Astrocyte (in vitro differentiated cells and primary cell): ENCODE results near the gene NFYB. TPM values are rescaled to one million over a fixed set of nuclear protein-coding genes. Genes with fewer than 3 reads are reported as not detected.

Source experiments
- DNase-seq: peaks from one replicate; pipeline ENCODE4 v3.0.0-alpha.2; 2010; ENCODE audit warnings: low read depth
- FAIRE-seq: peaks from 2 replicates; lab custom pipeline; 2011; peaks lifted over from hg19 to GRCh38; lab: Jason Lieb, UNC
- H2AFZ ChIP-seq: 2 replicates; pipeline ENCODE4 v1.6.0; 2012; ENCODE audit warnings: low read depth, low read length, inconsistent platforms
- H3K27ac ChIP-seq: 2 replicates; pipeline ENCODE4 v1.5.1; 2011; ENCODE audit warnings: low read depth, low read length, inconsistent platforms
- H3K27me3 ChIP-seq: 2 replicates; pipeline ENCODE4 v1.6.0; 2011; ENCODE audit warnings: low read length, inconsistent platforms; ENCODE audit not compliant: insufficient read depth
- H3K36me3 ChIP-seq: 2 replicates; pipeline ENCODE4 v1.5.1; 2011; ENCODE audit warnings: low read length, inconsistent platforms; ENCODE audit not compliant: insufficient read depth
- H3K4me1 ChIP-seq: 2 replicates; pipeline ENCODE4 v1.5.1; 2011; ENCODE audit warnings: low read length, inconsistent platforms; ENCODE audit not compliant: insufficient read depth
- H3K4me2 ChIP-seq: 2 replicates; pipeline ENCODE4 v1.6.0; 2012; ENCODE audit warnings: low read length, inconsistent platforms
- H3K4me3 ChIP-seq: 2 replicates; pipeline ENCODE4 v1.5.1; 2011; ENCODE audit warnings: low read depth, mild to moderate bottlenecking, low read length, inconsistent platforms; ENCODE audit not compliant: insufficient read depth
- H3K79me2 ChIP-seq: 2 replicates; pipeline ENCODE4 v1.6.0; 2012; ENCODE audit warnings: mild to moderate bottlenecking, low read length, inconsistent platforms; ENCODE audit not compliant: insufficient read depth
- H3K9ac ChIP-seq: 2 replicates; pipeline ENCODE4 v1.6.0; 2012; ENCODE audit warnings: mild to moderate bottlenecking, low read length, inconsistent platforms
- H3K9me3 ChIP-seq: 2 replicates; pipeline ENCODE4 v1.5.1; 2012; ENCODE audit warnings: low read depth, mild to moderate bottlenecking, low read length, inconsistent platforms; ENCODE audit not compliant: insufficient read depth
- H4K20me1 ChIP-seq: 2 replicates; pipeline ENCODE4 v1.6.0; 2012; ENCODE audit warnings: low read length, inconsistent platforms; ENCODE audit not compliant: insufficient read depth
- H3K27ac Mint-ChIP-seq: one replicate; pipeline ENCODE4 v1.8.0; 2021; ENCODE audit warnings: mild to moderate bottlenecking, mixed read lengths; ENCODE audit not compliant: unreplicated experiment
- H3K27me3 Mint-ChIP-seq: one replicate; pipeline ENCODE4 v1.8.0; 2021; ENCODE audit warnings: low read depth, mixed read lengths; ENCODE audit not compliant: unreplicated experiment
- H3K36me3 Mint-ChIP-seq: one replicate; pipeline ENCODE4 v1.8.0; 2021; ENCODE audit warnings: low read depth, mixed read lengths; ENCODE audit not compliant: unreplicated experiment
- H3K4me1 Mint-ChIP-seq: one replicate; pipeline ENCODE4 v1.8.0; 2021; ENCODE audit warnings: low read depth, mixed read lengths; ENCODE audit not compliant: unreplicated experiment
- H3K4me3 Mint-ChIP-seq: one replicate; pipeline ENCODE4 v1.8.0; 2021; ENCODE audit warnings: mild to moderate bottlenecking, moderate library complexity, mixed read lengths; ENCODE audit not compliant: unreplicated experiment
- H3K9me3 Mint-ChIP-seq: one replicate; pipeline ENCODE4 v1.8.0; 2021; ENCODE audit warnings: mild to moderate bottlenecking, mixed read lengths; ENCODE audit not compliant: unreplicated experiment
- CTCF ChIP-seq: IDR thresholded peaks from 2 replicates; pipeline ENCODE4 v1.5.1; 2011; ENCODE audit warnings: low read depth, mild to moderate bottlenecking, inconsistent platforms, low read length, moderate library complexity; ENCODE audit not compliant: insufficient read depth
- EZH2 ChIP-seq: IDR thresholded peaks from 2 replicates; pipeline ENCODE4 v1.6.1; 2012; ENCODE audit warnings: mild to moderate bottlenecking, low read length, inconsistent platforms; ENCODE audit not compliant: insufficient read depth
- total RNA-seq: library from RNA; stranded (reverse); gene quantifications from 2 replicates; pipeline ENCODE4 v1.2.1, GENCODE V29; 2021

Gene NFYB
- total RNA-seq, 1 donor from 2014 or later: 14.8 TPM

GRCh38 chr12:104155711-104156555 lies 17.9 kb upstream of the NFYB start:
- no peak for FAIRE-seq
- Mint-ChIP-seq H3K4me1 (no peaks in the 10 kb centered on the region), H3K4me3 (no peak overlapping the region), H3K36me3 (no peaks in the 10 kb centered on the region), H3K27me3 (peaks cover 9% of the 10 kb centered on the region), H3K9me3 (no peaks in the 10 kb centered on the region), H3K27ac (no peak overlapping the region)
- Histone ChIP-seq H4K20me1 (no peaks in the 10 kb centered on the region), H3K4me3 (no peak overlapping the region), H3K4me2 (no peak overlapping the region), H3K4me1 (no peaks in the 10 kb centered on the region), H3K79me2 (no peaks in the 10 kb centered on the region), H3K9ac (no peak overlapping the region), H3K27me3 (peaks cover 2% of the 10 kb centered on the region), H2AFZ (no peak overlapping the region), H3K9me3 (no peaks in the 10 kb centered on the region), H3K27ac (no peak overlapping the region), H3K36me3 (no peaks in the 10 kb centered on the region)
- peak; percentile 35 for DNase-seq
- TF ChIP-seq EZH2 (no peak), CTCF (no peak)

- Histone ChIP-seq H3K79me2 (no peaks in the 10 kb centered on the region), H3K4me3 (no peak overlapping the region), H3K9ac (no peak overlapping the region), H3K4me1 (no peaks in the 10 kb centered on the region), H3K27ac (no peak overlapping the region), H3K4me2 (no peak overlapping the region), H3K9me3 (no peaks in the 10 kb centered on the region), H3K27me3 (peaks cover 4% of the 10 kb centered on the region), H2AFZ (no peak overlapping the region), H4K20me1 (no peaks in the 10 kb centered on the region), H3K36me3 (no peaks in the 10 kb centered on the region)
- DNase-seq (no peak), FAIRE-seq (no peak)
- no peaks in the 10 kb centered on the region for H3K36me3 Mint-ChIP-seq
- no peaks in the 10 kb centered on the region for H3K9me3 Mint-ChIP-seq
- TF ChIP-seq CTCF (no peak), EZH2 (no peak)
- no peaks in the 10 kb centered on the region for H3K4me1 Mint-ChIP-seq
- no peak overlapping the region for H3K27ac Mint-ChIP-seq
- no peak overlapping the region for H3K4me3 Mint-ChIP-seq
- peaks cover 14% of the 10 kb centered on the region for H3K27me3 Mint-ChIP-seq
These were observed 16.8 kb upstream of the NFYB start for GRCh38 chr12:104154806-104155205.

GRCh38 chr12:104154286-104154685 lies 16.3 kb upstream of the NFYB start:
- no peak overlapping the region for H3K27ac Mint-ChIP-seq
- H3K4me2 ChIP-seq: no peak overlapping the region

More at GRCh38 chr12:104154286-104154685, 16.3 kb upstream of the NFYB start:
- H4K20me1 ChIP-seq: no peaks in the 10 kb centered on the region
- TF ChIP-seq EZH2: no peak
- TF ChIP-seq CTCF: no peak
- H3K4me3 Mint-ChIP-seq: no peak overlapping the region
- H3K79me2 ChIP-seq: no peaks in the 10 kb centered on the region
- H3K27me3 Mint-ChIP-seq: peaks cover 17% of the 10 kb centered on the region
- no peaks in the 10 kb centered on the region for H3K9me3 ChIP-seq
- FAIRE-seq (no peak), DNase-seq (no peak)
- no peak overlapping the region for H3K9ac ChIP-seq
- H2AFZ ChIP-seq: no peak overlapping the region
- peaks cover 5% of the 10 kb centered on the region for H3K27me3 ChIP-seq
- H3K27ac ChIP-seq: no peak overlapping the region
- H3K4me3 ChIP-seq: no peak overlapping the region
- no peaks in the 10 kb centered on the region for H3K9me3 Mint-ChIP-seq
- no peaks in the 10 kb centered on the region for H3K4me1 ChIP-seq
- H3K36me3 Mint-ChIP-seq: no peaks in the 10 kb centered on the region
- H3K36me3 ChIP-seq: no peaks in the 10 kb centered on the region
- no peaks in the 10 kb centered on the region for H3K4me1 Mint-ChIP-seq
